Measurements from ENCODE around the gene HDLBP.

The HDLBP gene

GRCh38 chr2:241213041-241213440 lies 102.4 kb downstream of the HDLBP start:
- H3K4me3 ChIP-seq (ENCODE audit: low read depth, low read length) = no peak overlapping the region
- TF ChIP-seq CTCF (IDR thresholded peaks at IDR 0.05; ENCODE audit: low read depth, low read length, missing control alignments) = no peak
- in situ Hi-C loops (cut with HindIII; ENCODE audit: low sequenced_read_pairs) = no loop called here
- DNase-seq (ENCODE audit: low read depth) = no peak

GRCh38 chr2:241211276-241211675 lies 104.2 kb downstream of the HDLBP start:
- no peak overlapping the region for H3K4me3 ChIP-seq (ENCODE audit: low read depth, low read length)
- in situ Hi-C loops (cut with HindIII; ENCODE audit: low sequenced_read_pairs) = no loop called here
- TF ChIP-seq CTCF (IDR thresholded peaks at IDR 0.05; ENCODE audit: low read depth, low read length, missing control alignments) = no peak
- DNase-seq (ENCODE audit: low read depth) = no peak

GRCh38 chr2:241209271-241209670 lies 106.2 kb downstream of the HDLBP start:
- no peak for DNase-seq (ENCODE audit: low read depth)
- H3K4me3 ChIP-seq (ENCODE audit: low read depth, low read length) = no peak overlapping the region

GRCh38 chr2:241208058-241208457 lies 107.4 kb downstream of the HDLBP start:
- in situ Hi-C loops (cut with HindIII; ENCODE audit: low sequenced_read_pairs) = no loop called here
- DNase-seq (ENCODE audit: low read depth) = no peak
- TF ChIP-seq CTCF (IDR thresholded peaks at IDR 0.05; ENCODE audit: low read depth, low read length, missing control alignments) = no peak
- no peak overlapping the region for H3K4me3 ChIP-seq (ENCODE audit: low read depth, low read length)

More at GRCh38 chr2:241209271-241209670, 106.2 kb downstream of the HDLBP start:
- in situ Hi-C loops (cut with HindIII; ENCODE audit: low sequenced_read_pairs) = no loop called here
- TF ChIP-seq CTCF (IDR thresholded peaks at IDR 0.05; ENCODE audit: low read depth, low read length, missing control alignments) = no peak

GRCh38 chr2:241207641-241208040 lies 107.8 kb downstream of the HDLBP start:
- no peak for DNase-seq (ENCODE audit: low read depth)
- in situ Hi-C loops (cut with HindIII; ENCODE audit: low sequenced_read_pairs) = no loop called here
- TF ChIP-seq CTCF (IDR thresholded peaks at IDR 0.05; ENCODE audit: low read depth, low read length, missing control alignments) = no peak
- H3K4me3 ChIP-seq (ENCODE audit: low read depth, low read length) = no peak overlapping the region

- no peak for DNase-seq (ENCODE audit: low read depth)
- in situ Hi-C loops (cut with HindIII; ENCODE audit: low sequenced_read_pairs) = no loop called here
- no peak overlapping the region for H3K4me3 ChIP-seq (ENCODE audit: low read depth, low read length)
- no peak for TF ChIP-seq CTCF (IDR thresholded peaks at IDR 0.05; ENCODE audit: low read depth, low read length, missing control alignments)
Observed at GRCh38 chr2:241207151-241207550, 108.3 kb downstream of the HDLBP start.

- no peak overlapping the region for H3K4me3 ChIP-seq (ENCODE audit: low read depth, low read length)
- no peak for TF ChIP-seq CTCF (IDR thresholded peaks at IDR 0.05; ENCODE audit: low read depth, low read length, missing control alignments)
- in situ Hi-C loops (cut with HindIII; ENCODE audit: low sequenced_read_pairs) = no loop called here
- DNase-seq (ENCODE audit: low read depth) = no peak
Observed at GRCh38 chr2:241205086-241205485, 110.4 kb downstream of the HDLBP start.
